GM12865 (cell line): ENCODE measurements around the gene ESD.

Experiments used
- DNase-seq: peaks from one replicate; pipeline ENCODE4 v3.0.0; 2010; ENCODE audit warnings: low read depth
- H3K4me3 ChIP-seq: 2 replicates; pipeline ENCODE4 v1.5.1; 2011; ENCODE audit warnings: mild to moderate bottlenecking, low read depth, low read length, control low read depth
- CTCF ChIP-seq: IDR thresholded peaks from 2 replicates; pipeline ENCODE4 v1.5.1; 2011; ENCODE audit warnings: low read length, control low read depth, low read depth, inconsistent platforms; ENCODE audit not compliant: insufficient read depth; ENCODE audit errors: missing control alignments

Gene ESD

GRCh38 chr13:46796515-46797474, at the start of gene ESD:
Gene ESD (minus strand): TSS chr13:46797161. CDS start chr13:46791413, 5,748 bp downstream.
- peak within 1 kb of the TSS; percentile 73 for H3K4me3 ChIP-seq
- TF ChIP-seq CTCF, result no peak
- peak; percentile 93 for DNase-seq

GRCh38 chr13:46846726-46847125, 49.8 kb upstream of the ESD start:
- H3K4me3 ChIP-seq, result no peak overlapping the region
- no peak for TF ChIP-seq CTCF
- no peak for DNase-seq

GRCh38 chr13:46845146-46845545, 48.2 kb upstream of the ESD start:
- no peak for TF ChIP-seq CTCF
- H3K4me3 ChIP-seq, result no peak overlapping the region
- no peak for DNase-seq

- no peak for TF ChIP-seq CTCF
- H3K4me3 ChIP-seq, result no peak overlapping the region
- DNase-seq, result no peak
These were observed 47.5 kb upstream of the ESD start for GRCh38 chr13:46844431-46844830.

- no peak overlapping the region for H3K4me3 ChIP-seq
- no peak for DNase-seq
- no peak for TF ChIP-seq CTCF
These were observed 42.4 kb upstream of the ESD start for GRCh38 chr13:46839399-46839798.

GRCh38 chr13:46834657-46835056, 37.7 kb upstream of the ESD start:
- no peak for DNase-seq
- H3K4me3 ChIP-seq, result no peak overlapping the region
- TF ChIP-seq CTCF, result no peak
